HG03342 (cell line): ENCODE results near the gene LAMC2.
"Not testable (repeated sequence)": the region's sequence is repeated elsewhere in the genome, so short reads cannot be mapped to it uniquely, and the experiment has no call there.

Experiments
- ATAC-seq: cut with Tn5 transposase; IDR thresholded peaks from one replicate; pipeline ENCODE4 v1.9.1; 2021; ENCODE audit warnings: mild to moderate bottlenecking, moderate library complexity; ENCODE audit not compliant: unreplicated experiment

Gene LAMC2

DNA sequence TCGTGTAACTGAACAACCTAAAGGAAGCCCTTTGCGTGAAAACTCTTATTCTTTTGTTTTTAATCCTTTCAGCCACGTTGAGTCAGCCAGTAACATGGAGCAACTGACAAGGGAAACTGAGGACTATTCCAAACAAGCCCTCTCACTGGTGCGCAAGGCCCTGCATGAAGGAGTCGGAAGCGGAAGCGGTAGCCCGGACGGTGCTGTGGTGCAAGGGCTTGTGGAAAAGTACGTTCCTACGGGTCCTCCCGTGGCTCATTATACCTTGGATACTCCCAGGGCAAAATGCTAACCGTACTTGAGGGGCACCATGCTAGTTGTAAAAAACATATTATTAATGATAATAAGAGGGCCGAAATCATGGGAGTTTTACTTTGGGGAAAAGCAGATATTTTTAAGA, 49.4 kb downstream of the LAMC2 start:
- ATAC-seq: no peak

DNA sequence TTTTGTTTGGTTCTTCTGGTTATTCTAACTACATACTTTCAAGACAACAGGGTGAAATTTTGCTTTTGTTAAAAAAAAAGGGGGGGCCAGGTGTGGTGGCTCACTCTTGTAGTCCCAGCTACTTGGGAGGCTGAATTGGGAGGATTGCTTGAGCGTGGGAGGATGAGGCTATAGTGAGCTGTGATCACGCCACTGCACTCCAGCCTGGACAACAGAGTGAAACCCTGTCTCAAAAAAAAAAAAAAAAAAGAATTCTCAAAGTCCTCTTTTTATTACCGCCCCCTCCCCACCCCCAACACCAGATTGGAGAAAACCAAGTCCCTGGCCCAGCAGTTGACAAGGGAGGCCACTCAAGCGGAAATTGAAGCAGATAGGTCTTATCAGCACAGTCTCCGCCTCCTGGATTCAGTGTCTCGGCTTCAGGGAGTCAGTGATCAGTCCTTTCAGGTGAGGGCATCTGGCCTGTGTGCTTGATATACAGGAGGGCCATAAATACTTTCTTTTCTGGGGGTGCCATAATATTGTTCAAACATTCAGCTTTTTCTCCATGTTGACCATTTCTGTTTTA, 50.2 kb downstream of the LAMC2 start:
- no peak for ATAC-seq

DNA sequence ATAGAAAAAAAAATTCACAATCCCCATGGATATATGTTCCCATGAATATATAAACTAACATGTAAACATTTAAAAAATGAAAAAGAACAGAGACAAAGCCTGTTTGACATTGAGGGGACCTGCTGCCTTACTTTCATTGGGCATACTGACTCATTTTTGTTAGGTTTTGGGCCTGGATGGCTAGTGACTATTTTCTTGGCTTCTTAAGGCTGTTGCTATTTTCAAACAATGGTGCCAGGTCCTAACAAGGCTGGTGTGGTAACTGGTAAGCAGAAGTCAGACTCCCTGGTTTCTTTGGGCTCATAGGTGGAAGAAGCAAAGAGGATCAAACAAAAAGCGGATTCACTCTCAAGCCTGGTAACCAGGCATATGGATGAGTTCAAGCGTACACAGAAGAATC, 51.0 kb downstream of the LAMC2 start:
- no peak for ATAC-seq

DNA sequence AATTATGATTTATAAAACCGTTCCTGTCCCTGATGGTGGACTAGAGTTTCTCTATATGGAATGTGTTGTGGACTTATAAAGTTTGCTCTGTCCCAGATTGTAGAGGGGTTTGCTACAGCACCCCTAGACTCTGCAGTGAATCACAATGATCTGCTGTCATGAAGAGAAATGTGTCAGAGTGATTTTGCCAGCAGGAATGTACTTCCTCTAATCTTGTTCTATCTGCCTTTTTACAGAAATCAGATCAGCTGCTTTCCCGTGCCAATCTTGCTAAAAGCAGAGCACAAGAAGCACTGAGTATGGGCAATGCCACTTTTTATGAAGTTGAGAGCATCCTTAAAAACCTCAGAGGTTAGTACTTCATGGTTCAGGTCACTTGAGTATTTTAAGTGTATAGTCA, 52.0 kb downstream of the LAMC2 start:
- ATAC-seq: no peak

DNA sequence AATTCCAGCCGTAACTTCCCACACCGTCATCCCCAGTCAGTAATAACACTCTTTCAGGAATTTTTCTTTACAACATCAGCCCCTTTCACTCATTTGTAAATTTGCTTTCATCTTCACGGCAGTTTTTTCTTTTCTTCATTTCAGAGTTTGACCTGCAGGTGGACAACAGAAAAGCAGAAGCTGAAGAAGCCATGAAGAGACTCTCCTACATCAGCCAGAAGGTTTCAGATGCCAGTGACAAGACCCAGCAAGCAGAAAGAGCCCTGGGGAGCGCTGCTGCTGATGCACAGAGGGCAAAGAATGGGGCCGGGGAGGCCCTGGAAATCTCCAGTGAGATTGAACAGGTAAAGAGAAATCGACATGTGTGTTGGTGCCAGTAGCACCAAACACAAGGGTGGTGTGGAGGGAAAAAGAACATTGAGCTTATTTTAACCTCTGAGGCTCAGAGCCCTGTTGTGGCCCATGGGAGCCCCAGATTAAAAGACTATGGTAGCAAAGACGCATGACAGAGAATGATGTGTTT, 53.2 kb downstream of the LAMC2 start:
- ATAC-seq: no peak

DNA sequence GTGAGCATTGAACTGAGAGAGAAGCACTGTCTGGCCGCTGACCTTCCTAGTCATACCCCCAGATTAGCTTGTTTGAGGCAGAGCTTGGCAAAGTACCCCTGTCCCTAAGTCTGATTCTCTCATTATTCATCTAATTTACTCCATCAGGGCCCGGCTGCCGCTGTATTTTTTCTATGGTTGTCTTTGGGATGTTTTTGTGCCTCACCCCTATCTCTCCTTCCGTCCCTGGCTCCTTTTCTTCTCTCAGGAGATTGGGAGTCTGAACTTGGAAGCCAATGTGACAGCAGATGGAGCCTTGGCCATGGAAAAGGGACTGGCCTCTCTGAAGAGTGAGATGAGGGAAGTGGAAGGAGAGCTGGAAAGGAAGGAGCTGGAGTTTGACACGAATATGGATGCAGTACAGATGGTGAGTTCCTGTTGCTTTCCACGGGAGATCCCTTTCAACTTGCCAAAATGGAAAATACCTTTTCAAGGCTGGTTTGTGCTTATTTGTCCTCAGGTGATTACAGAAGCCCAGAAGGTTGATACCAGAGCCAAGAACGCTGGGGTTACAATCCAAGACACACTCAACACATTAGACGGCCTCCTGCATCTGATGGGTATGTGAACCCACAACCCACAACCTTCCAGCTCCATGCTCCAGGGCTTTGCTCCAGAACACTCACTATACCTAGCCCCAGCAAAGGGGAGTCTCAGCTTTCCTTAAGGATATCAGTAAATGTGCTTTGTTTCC, 53.9 kb downstream of the LAMC2 start:
- ATAC-seq: no peak

DNA sequence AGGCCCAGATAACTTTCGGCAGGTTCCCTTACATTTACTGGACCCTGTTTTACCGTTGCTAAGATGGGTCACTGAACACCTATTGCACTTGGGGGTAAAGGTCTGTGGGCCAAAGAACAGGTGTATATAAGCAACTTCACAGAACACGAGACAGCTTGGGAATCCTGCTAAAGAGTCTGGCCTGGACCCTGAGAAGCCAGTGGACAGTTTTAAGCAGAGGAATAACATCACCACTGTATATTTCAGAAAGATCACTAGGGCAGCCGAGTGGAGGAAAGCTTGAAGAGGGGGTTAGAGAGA, 54.4 kb downstream of the LAMC2 start:
- no peak for ATAC-seq

DNA sequence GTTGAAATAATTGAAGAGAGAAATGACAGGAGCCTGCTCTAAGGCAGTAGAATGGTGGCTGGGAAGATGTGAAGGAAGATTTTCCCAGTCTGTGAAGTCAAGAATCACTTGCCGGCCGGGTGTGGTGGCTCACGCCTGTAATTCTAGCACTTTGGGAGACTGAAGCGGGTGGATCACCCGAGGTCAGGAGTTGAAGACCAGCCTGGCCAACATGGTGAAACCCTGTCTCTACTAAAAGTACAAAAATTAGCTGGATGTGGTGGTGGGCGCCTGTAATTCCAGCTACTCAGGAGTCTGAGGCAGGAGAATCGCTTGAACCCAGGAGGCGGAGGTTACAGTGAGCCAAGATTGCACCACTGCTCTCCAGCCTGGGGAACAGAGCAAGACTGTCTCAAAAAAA, 54.8 kb downstream of the LAMC2 start:
- ATAC-seq: not testable (repeated sequence)

DNA sequence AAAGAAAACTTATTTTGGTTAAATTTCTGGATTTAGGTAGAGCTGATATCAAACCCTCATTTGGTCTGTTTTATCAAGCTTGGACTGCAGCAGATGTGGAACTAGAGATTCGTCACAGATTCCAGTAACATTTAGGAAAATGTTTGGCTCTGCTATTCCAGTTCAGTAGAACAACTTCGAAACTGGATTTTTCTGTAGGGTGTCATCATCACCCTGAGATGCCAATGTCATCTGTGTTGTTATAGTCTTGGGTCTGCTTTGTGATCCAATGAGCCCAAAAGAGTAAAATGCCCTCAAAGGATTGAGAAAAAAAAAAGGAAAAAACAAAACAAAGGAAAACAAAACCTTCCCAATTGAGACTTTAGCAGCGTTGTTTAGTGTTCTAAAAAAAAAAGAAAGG, 55.4 kb downstream of the LAMC2 start:
- no peak for ATAC-seq

DNA sequence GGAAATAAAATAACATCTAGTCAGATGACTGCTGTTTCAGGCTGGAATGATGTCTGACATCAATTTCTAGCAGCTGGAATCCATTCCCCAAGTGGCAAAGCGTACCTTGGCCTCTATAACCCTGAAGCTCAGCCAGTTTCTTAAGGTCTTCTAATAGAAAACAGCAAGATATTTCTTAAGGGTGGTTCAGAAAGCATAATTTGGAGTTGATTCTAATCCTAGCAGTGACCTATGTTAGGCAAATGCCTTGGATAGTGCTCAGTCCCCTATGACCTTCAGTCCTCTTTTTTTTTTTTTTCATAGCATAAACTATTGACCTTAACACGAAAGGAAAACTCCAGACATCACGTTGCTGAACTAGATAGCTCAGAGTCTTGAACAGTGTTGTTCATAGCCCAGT, 56.5 kb downstream of the LAMC2 start:
- no peak for ATAC-seq

DNA sequence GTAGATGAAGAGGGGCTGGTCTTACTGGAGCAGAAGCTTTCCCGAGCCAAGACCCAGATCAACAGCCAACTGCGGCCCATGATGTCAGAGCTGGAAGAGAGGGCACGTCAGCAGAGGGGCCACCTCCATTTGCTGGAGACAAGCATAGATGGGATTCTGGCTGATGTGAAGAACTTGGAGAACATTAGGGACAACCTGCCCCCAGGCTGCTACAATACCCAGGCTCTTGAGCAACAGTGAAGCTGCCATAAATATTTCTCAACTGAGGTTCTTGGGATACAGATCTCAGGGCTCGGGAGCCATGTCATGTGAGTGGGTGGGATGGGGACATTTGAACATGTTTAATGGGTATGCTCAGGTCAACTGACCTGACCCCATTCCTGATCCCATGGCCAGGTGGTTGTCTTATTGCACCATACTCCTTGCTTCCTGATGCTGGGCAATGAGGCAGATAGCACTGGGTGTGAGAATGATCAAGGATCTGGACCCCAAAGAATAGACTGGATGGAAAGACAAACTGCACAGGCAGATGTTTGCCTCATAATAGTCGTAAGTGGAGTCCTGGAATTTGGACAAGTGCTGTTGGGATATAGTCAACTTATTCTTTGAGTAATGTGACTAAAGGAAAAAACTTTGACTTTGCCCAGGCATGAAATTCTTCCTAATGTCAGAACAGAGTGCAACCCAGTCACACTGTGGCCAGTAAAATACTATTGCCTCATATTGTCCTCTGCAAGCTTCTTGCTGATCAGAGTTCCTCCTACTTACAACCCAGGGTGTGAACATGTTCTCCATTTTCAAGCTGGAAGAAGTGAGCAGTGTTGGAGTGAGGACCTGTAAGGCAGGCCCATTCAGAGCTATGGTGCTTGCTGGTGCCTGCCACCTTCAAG, 57.3 kb downstream of the LAMC2 start:
- ATAC-seq: no peak

DNA sequence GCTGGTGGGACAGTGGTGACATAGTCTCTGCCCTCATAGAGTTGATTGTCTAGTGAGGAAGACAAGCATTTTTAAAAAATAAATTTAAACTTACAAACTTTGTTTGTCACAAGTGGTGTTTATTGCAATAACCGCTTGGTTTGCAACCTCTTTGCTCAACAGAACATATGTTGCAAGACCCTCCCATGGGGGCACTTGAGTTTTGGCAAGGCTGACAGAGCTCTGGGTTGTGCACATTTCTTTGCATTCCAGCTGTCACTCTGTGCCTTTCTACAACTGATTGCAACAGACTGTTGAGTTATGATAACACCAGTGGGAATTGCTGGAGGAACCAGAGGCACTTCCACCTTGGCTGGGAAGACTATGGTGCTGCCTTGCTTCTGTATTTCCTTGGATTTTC, 58.4 kb downstream of the LAMC2 start:
- no peak for ATAC-seq

DNA sequence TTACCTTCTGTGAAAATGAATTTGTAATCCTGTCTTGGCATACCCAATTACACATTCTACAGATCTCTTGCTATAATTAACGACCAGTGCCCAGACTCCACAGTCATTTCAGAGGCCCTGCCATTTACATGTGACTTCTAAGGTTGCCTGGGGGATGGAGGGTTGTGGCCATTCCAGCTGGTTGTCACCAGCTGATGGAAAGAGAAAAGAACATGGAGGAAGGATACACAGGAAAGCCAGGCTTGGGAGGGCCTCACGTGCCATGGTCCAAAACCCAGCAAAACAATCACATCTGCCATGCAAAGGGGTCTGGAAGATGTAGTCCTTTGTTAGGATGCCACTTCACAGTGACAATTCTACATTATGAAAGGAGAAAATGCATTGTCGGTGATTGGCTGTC, 59.3 kb downstream of the LAMC2 start:
- ATAC-seq: no peak

DNA sequence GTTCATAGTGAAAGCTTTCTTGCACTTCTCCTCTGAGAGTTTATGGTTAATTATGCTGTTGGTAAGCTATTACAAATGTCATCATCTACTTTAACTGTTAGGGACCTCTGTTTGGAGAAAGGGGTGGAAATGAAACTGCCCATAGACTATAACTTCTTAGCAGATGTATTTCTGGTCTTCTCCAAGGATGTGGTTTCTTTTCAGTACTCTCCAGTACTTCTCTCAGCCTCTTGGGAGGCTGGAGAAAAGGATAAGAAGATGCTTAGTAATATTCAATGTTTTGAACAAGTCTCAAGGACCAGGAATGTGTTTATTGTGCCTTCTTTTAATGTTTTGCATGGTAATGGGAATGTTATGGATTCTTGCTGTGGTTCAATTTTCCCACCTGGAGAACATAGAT, 60.4 kb downstream of the LAMC2 start:
- ATAC-seq: no peak

DNA sequence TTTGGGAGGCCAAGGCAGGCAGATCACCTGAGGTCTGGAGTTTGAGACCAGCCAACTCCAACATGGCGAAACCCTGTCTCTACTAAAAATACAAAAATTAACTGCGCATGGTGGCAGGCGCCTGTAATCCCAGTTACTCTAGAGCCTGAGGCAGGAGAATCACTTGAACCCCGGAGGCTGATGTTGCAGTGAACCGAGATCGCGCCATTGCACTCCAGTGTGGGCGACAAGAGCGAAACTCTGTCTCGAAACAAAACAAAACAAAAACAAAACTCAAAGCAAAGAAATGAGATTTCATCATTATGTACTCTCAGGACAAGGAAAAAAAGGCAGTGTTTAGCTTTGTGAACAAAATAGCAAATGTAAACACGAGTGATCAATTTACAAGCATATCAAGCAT, 61.0 kb downstream of the LAMC2 start:
- no peak for ATAC-seq

DNA sequence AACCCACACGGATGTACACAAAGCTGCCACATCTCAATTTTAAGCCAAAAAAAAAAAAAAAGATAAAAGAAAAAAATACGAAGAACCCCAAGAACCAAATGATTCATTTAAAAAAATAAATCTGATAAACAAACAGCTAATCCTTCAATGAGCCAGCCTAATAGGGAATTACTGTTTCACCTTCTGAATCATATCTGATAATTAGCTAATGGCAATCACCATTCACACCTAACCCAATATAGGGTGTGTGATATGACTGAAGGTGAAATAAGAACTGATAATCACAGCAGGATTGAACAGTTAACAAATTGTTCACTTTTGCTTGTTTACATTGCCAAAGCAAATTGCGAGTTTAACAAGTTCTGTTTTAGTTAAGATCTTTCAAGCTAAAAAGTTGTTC, 61.4 kb downstream of the LAMC2 start:
- ATAC-seq: no peak

DNA sequence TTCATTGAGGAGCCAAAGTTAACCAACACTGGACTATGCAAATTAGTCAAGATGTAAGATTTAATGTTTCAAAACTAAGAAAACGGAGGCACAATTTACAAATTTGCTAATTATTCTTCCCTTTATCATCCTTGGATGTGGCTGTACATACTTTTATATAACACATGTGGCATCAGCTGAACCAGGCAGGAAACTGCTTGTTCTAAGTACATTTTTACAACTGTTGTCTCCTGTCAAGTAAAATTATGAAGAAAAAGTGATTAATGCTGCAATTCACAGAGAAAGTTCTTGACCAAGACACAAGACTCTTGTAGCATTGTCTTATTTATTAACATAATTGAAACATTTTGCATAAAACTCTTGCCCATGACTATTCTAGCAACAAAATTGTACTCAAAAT, 61.9 kb downstream of the LAMC2 start:
- no peak for ATAC-seq

DNA sequence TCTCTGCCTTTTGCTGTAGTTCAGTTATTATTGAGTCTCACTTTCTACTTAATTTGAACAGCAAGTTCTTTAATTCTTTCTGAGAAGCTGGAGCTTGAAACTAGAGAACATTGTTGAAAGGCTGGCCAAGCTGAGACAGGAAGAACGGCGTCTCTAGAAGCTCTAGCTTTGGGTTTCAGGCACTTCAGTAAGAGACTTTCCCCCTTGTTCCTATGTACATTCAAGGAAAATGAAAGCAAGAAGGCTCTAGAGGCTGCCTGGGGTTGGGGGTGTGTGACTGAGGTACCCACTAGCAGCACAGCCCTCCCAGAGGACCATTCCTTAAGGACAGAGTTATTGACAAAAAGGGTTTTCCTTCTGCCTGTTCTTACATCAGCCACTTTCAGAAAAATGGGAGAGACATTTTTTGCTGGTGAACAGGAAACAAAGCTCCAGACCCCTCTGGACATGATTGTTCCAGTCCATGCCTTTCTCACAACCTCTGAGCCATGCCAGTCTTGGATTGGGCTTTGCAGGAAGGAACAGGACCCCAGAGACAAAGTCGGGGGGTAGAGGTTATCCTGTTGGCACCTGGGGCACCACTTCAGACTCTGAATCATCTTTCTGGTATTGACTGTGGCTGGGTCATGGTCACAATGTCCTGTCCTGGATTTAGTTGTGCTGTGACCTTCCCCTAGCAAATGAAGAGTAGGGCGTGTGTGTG, 63.1 kb downstream of the LAMC2 start:
- ATAC-seq: no peak

DNA sequence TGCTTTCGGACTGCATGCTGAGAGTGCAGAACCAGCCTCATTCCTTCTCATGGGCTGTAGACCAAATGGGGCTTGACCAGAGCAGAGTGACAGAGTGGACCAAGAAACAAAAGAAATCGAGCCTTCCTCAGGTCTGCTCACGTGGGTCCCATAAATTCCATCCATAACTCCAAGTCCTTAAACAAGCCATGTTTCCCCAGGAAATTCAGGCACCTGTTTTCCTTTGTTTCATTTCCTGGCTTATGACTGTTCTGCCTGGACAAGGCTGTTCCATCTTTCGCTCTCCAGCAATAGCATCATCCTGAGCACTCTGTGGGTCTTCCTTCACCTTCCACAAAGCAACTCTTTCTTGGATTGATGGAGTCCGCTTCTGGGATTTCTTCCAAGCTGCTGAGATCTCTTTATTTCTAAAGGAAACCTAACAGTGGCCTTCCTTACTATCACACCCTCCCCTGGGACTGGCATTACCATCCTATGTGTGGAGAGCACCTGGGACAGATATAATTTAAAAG, 63.9 kb downstream of the LAMC2 start:
- ATAC-seq: no peak

DNA sequence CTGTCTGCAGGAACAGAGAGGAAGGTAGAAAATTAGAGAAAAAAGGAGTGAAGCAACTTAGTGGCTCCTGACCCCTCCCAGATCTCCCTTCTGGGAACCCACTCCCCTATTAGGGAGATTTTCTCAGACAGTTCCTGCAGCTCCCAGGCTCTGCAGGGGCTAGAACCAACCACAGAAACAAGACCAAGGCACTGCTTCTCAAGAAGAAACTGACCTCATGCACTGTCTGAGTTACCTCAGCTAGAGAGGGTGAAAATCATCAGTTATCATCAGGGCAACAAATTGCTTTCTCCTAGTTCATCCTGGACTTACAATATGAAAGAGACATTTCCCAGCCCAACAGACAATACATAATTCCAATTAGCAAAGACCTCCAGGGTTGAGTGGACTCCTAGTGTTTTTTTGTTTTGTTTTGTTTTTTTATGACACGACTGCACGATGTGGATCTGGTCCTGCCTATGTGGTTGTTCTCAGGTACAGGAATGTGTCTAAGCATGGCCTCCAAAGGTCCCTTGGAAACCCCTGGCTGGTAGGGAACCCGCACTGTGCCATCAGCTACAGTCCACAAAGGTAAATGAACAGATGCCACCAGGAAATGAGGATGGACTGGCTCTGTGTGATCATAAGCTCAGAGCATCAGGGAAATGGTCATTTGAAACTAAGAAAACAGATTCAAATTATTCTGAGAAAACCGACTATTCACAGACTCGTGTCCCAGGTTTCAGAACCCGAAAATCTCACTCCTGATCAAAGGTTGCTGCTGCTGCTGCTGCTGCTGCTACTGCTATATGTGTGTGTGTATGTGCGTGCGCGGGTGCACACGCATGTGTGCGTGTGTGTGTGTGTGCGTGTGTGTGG, 65.3 kb downstream of the LAMC2 start:
- ATAC-seq: no peak
